H9 (cell line): ENCODE results near the gene EXD1. TPM values are rescaled to one million over a fixed set of nuclear protein-coding genes. Genes with fewer than 3 reads are reported as not detected.

ENCODE experiments used
- DNase-seq: peaks from one replicate; pipeline ENCODE4 v3.0.0-alpha.2; 2017
- H2AFZ ChIP-seq: one replicate; pipeline ENCODE4 v1.6.1; 2013; ENCODE audit warnings: mild to moderate bottlenecking, low read length, control low read depth, moderate library complexity
- H2AK5ac ChIP-seq: 2 replicates; pipeline ENCODE4 v1.6.1; 2013; ENCODE audit warnings: low read length, control low read depth, mixed read lengths; ENCODE audit not compliant: insufficient read length
- H2BK120ac ChIP-seq: one replicate; pipeline ENCODE4 v1.6.1; 2013; ENCODE audit warnings: low read depth, mild to moderate bottlenecking, low read length, control low read depth, inconsistent platforms; ENCODE audit not compliant: poor library complexity, severe bottlenecking
- H2BK12ac ChIP-seq: 2 replicates; pipeline ENCODE4 v1.6.1; 2013; ENCODE audit warnings: low read length, control low read depth, mixed read lengths, low read depth; ENCODE audit not compliant: insufficient read length
- H2BK15ac ChIP-seq: 2 replicates; pipeline ENCODE4 v1.6.1; 2013; ENCODE audit warnings: low read depth, low read length, control low read depth
- H2BK20ac ChIP-seq: one replicate; pipeline ENCODE4 v1.6.1; 2013; ENCODE audit warnings: low read depth, mild to moderate bottlenecking, low read length, control low read depth, inconsistent platforms; ENCODE audit not compliant: poor library complexity, severe bottlenecking
- H2BK5ac ChIP-seq: 2 replicates; pipeline ENCODE4 v1.6.1; 2013; ENCODE audit warnings: low read length, control low read depth, mixed read lengths; ENCODE audit not compliant: insufficient read length
- H3K14ac ChIP-seq: 2 replicates; pipeline ENCODE4 v1.6.1; 2013; ENCODE audit warnings: low read length, control low read depth; ENCODE audit not compliant: insufficient read depth
- H3K18ac ChIP-seq: 2 replicates; pipeline ENCODE4 v1.6.1; 2013; ENCODE audit warnings: low read depth, mild to moderate bottlenecking, mixed read lengths, low read length, control low read depth; ENCODE audit not compliant: insufficient read length
- H3K23ac ChIP-seq: 2 replicates; pipeline ENCODE4 v1.6.1; 2013; ENCODE audit warnings: low read length, control low read depth, mixed read lengths, low read depth; ENCODE audit not compliant: insufficient read length
- H3K23me2 ChIP-seq: 2 replicates; pipeline ENCODE4 v1.6.1; 2013; ENCODE audit warnings: low read depth, mild to moderate bottlenecking, mixed read lengths, low read length, control low read depth; ENCODE audit not compliant: insufficient read length, poor library complexity, severe bottlenecking
- H3K27ac ChIP-seq: 2 replicates; pipeline ENCODE4 v1.5.1; 2013; ENCODE audit warnings: low read length, control low read depth, mixed read lengths, low read depth; ENCODE audit not compliant: insufficient read length
- H3K27me3 ChIP-seq: 2 replicates; pipeline ENCODE4 v1.6.1; 2013; ENCODE audit warnings: low read length, control low read depth, inconsistent platforms; ENCODE audit not compliant: insufficient read depth
- H3K4ac ChIP-seq: 2 replicates; pipeline ENCODE4 v1.6.1; 2013; ENCODE audit warnings: low read depth, mild to moderate bottlenecking, control low read depth, inconsistent platforms, low read length, moderate library complexity
- H3K4me1 ChIP-seq: 2 replicates; pipeline ENCODE4 v1.6.1; 2013; ENCODE audit warnings: low read length, control low read depth, inconsistent platforms; ENCODE audit not compliant: insufficient read depth
- H3K4me2 ChIP-seq: 2 replicates; pipeline ENCODE4 v1.6.1; 2013; ENCODE audit warnings: low read length, control low read depth, mixed read lengths; ENCODE audit not compliant: insufficient read length, insufficient read depth
- H3K56ac ChIP-seq: 2 replicates; pipeline ENCODE4 v1.6.1; 2013; ENCODE audit warnings: low read depth, mild to moderate bottlenecking, mixed read lengths, low read length, control low read depth; ENCODE audit not compliant: insufficient read length
- H3K79me1 ChIP-seq: 2 replicates; pipeline ENCODE4 v1.6.1; 2013; ENCODE audit warnings: low read depth, mild to moderate bottlenecking, moderate library complexity, low read length, control low read depth, inconsistent platforms; ENCODE audit not compliant: insufficient read depth, poor library complexity, severe bottlenecking
- H3K79me2 ChIP-seq: 2 replicates; pipeline ENCODE4 v1.6.1; 2013; ENCODE audit warnings: low read length, control low read depth, inconsistent platforms; ENCODE audit not compliant: insufficient read depth
- H3K9ac ChIP-seq: 2 replicates; pipeline ENCODE4 v1.6.1; 2013; ENCODE audit warnings: low read length, control low read depth, mixed read lengths; ENCODE audit not compliant: insufficient read length; ENCODE audit errors: extremely low read depth
- H3K9me3 ChIP-seq: one replicate; pipeline ENCODE4 v1.6.1; 2013; ENCODE audit warnings: low read depth, low read length, inconsistent platforms; ENCODE audit not compliant: control insufficient read depth
- H3T11ph ChIP-seq: one replicate; pipeline ENCODE4 v1.6.1; 2013; ENCODE audit warnings: mild to moderate bottlenecking, low read length, control low read depth, inconsistent platforms
- H4K20me1 ChIP-seq: one replicate; pipeline ENCODE4 v1.6.1; 2013; ENCODE audit not compliant: control insufficient read depth, insufficient read length, insufficient read depth
- H4K5ac ChIP-seq: 2 replicates; pipeline ENCODE4 v1.6.1; 2013; ENCODE audit warnings: low read depth, mild to moderate bottlenecking, mixed read lengths, low read length, control low read depth; ENCODE audit not compliant: insufficient read length
- H4K8ac ChIP-seq: replicated peaks from 2 replicates; pipeline ENCODE4 v1.6.1; 2013; ENCODE audit warnings: low read length, control low read depth, mixed read lengths, low read depth; ENCODE audit not compliant: insufficient read length
- H4K91ac ChIP-seq: 2 replicates; pipeline ENCODE4 v1.6.1; 2013; ENCODE audit warnings: low read depth, mild to moderate bottlenecking, moderate library complexity, mixed read lengths, low read length, control low read depth; ENCODE audit not compliant: insufficient read length
- H3K27ac Mint-ChIP-seq, 3 experiments: 2 replicates in 2 of 3; 3 replicates in 1 of 3; pipeline ENCODE4 v1.8.0; 2020 to 2021; ENCODE audit warnings: mixed read lengths in 3 of 3, mild to moderate bottlenecking in 1 of 3, moderate library complexity in 1 of 3
- H3K27me3 Mint-ChIP-seq: 2 replicates; pipeline ENCODE4 v1.8.0; 2021; ENCODE audit warnings: low read depth, mild to moderate bottlenecking, moderate library complexity, mixed read lengths
- H3K36me3 Mint-ChIP-seq, 3 experiments: 2 replicates in 2 of 3; 3 replicates in 1 of 3; pipeline ENCODE4 v1.8.0; 2020 to 2021; ENCODE audit warnings: low read depth in 3 of 3, mixed read lengths in 3 of 3; ENCODE audit not compliant: insufficient read depth in 1 of 3
- H3K4me1 Mint-ChIP-seq, 2 experiments: 2 replicates each; pipeline ENCODE4 v1.8.0; 2020; ENCODE audit warnings: mixed read lengths in 2 of 2
- H3K4me3 Mint-ChIP-seq, 2 experiments: 2 replicates in 1 of 2; 3 replicates in 1 of 2; pipeline ENCODE4 v1.8.0; 2020 to 2021; ENCODE audit warnings: mild to moderate bottlenecking in 2 of 2, mixed read lengths in 2 of 2, moderate library complexity in 1 of 2
- H3K9me3 Mint-ChIP-seq, 2 experiments: 2 replicates in 1 of 2; 3 replicates in 1 of 2; pipeline ENCODE4 v1.8.0; 2020; ENCODE audit warnings: mild to moderate bottlenecking in 2 of 2, mixed read lengths in 2 of 2, moderate library complexity in 1 of 2
- WGBS: extraction: QIAGEN DNeasy Blood & Tissue Kit; methylation state at CpG from one replicate; pipeline ENCODE4 v1.1.7; 2013; ENCODE audit warnings: missing lambda C conversion rate, low lambda C conversion rate, mixed read lengths; ENCODE audit not compliant: insufficient read length; ENCODE audit errors: extremely low coverage; 5-methylcytosine and 5-hydroxymethylcytosine counted together
- total RNA-seq: library from RNA; stranded (reverse); gene quantifications from 2 replicates; pipeline ENCODE4 v1.2.1, GENCODE V29; 2021
- TF ChIP-seq, protein P1 (sequence below): fragments of 200-600 bp; sonication (generic); conservative IDR thresholded peaks from 3 replicates; pipeline ENCODE4 v1.8.0; 2021; ENCODE audit warnings: antibody characterized with exemption, mild to moderate bottlenecking

EXD1 gene
- total RNA-seq, 1 experiment from 2014 or later, result not detected

GRCh38 chr15:41148065-41148464, 82.5 kb downstream of the EXD1 start:
- H2AK5ac ChIP-seq, result no peak overlapping the region
- peaks cover 3 to 5% of the 10 kb centered on the region in 2 experiments; a peak in 3 of 5 replicates for H3K9me3 Mint-ChIP-seq
- H3K4me3 Mint-ChIP-seq, result no peak overlapping the region
- TF ChIP-seq, protein P1, sequence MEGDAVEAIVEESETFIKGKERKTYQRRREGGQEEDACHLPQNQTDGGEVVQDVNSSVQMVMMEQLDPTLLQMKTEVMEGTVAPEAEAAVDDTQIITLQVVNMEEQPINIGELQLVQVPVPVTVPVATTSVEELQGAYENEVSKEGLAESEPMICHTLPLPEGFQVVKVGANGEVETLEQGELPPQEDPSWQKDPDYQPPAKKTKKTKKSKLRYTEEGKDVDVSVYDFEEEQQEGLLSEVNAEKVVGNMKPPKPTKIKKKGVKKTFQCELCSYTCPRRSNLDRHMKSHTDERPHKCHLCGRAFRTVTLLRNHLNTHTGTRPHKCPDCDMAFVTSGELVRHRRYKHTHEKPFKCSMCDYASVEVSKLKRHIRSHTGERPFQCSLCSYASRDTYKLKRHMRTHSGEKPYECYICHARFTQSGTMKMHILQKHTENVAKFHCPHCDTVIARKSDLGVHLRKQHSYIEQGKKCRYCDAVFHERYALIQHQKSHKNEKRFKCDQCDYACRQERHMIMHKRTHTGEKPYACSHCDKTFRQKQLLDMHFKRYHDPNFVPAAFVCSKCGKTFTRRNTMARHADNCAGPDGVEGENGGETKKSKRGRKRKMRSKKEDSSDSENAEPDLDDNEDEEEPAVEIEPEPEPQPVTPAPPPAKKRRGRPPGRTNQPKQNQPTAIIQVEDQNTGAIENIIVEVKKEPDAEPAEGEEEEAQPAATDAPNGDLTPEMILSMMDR, result no peak
- DNase-seq, result no peak
- no peak overlapping the region for H4K91ac ChIP-seq
- no peak overlapping the region for H4K5ac ChIP-seq
- H2BK12ac ChIP-seq, result no peak overlapping the region
- H3K18ac ChIP-seq, result no peak overlapping the region
- no peak overlapping the region for H3K27ac Mint-ChIP-seq
- no peak overlapping the region for H3K4ac ChIP-seq
- no peak overlapping the region for H3K23ac ChIP-seq
- no peaks in the 10 kb centered on the region for H3K79me1 ChIP-seq
- no peak overlapping the region for H3K14ac ChIP-seq
- H3K56ac ChIP-seq, result no peak overlapping the region
- H2BK20ac ChIP-seq, result no peak overlapping the region
- no peak overlapping the region for H3K27ac ChIP-seq
- H2BK120ac ChIP-seq, result no peak overlapping the region
- no peaks in the 10 kb centered on the region for H3K23me2 ChIP-seq
- no peak overlapping the region for H3K4me2 ChIP-seq
- H4K8ac ChIP-seq, result no peak overlapping the region
- no peak overlapping the region for H2BK15ac ChIP-seq
- no CpG with 5 or more reads among the region's 2 CpGs for WGBS
- no peaks in the 10 kb centered on the region for H3K27me3 ChIP-seq
- no peak overlapping the region for H2BK5ac ChIP-seq
- H3K79me2 ChIP-seq, result no peaks in the 10 kb centered on the region
- no peak overlapping the region for H2AFZ ChIP-seq
- no peaks in the 10 kb centered on the region for H3K27me3 Mint-ChIP-seq
- H3K9ac ChIP-seq, result no peak overlapping the region
- no peaks in the 10 kb centered on the region for H3K4me1 ChIP-seq
- H4K20me1 ChIP-seq, result no peaks in the 10 kb centered on the region
- H3K4me1 Mint-ChIP-seq, result no peaks in the 10 kb centered on the region
- H3K36me3 Mint-ChIP-seq, result 0 out of 7 replicates have a peak, but pooled peaks cover 0 to 3% (median 0%) of the 10 kb centered on the region in 3 experiments
- no peaks in the 10 kb centered on the region for H3K9me3 ChIP-seq
- H3T11ph ChIP-seq, result no peak overlapping the region
